ENCODE data around the gene SERPINE2.
"Not testable (repeated sequence)": the region's sequence is repeated elsewhere in the genome, so short reads cannot be mapped to it uniquely, and the experiment has no call there.

The SERPINE2 gene

GRCh38 chr2:224008702-224009261, 30.3 kb downstream of the SERPINE2 start:
- H3K4me1 Mint-ChIP-seq = no peaks in the 10 kb centered on the region
- H3K27ac Mint-ChIP-seq = no peak overlapping the region
- DNase-seq (ENCODE audit: low spot score in 2 of 2) (no peak), ATAC-seq (no peak)
- no peak overlapping the region for H3K4me3 Mint-ChIP-seq
- no peaks in the 10 kb centered on the region for H3K36me3 Mint-ChIP-seq
- H3K9me3 Mint-ChIP-seq = no peaks in the 10 kb centered on the region

GRCh38 chr2:224004105-224004695, 34.9 kb downstream of the SERPINE2 start:
- Mint-ChIP-seq H3K27ac (no peak overlapping the region), H3K9me3 (no peaks in the 10 kb centered on the region), H3K4me1 (no peaks in the 10 kb centered on the region), H3K4me3 (no peak overlapping the region), H3K36me3 (no peaks in the 10 kb centered on the region)
- no peak for DNase-seq (ENCODE audit: low spot score in 2 of 2)
- ATAC-seq = no peak

GRCh38 chr2:224000662-224001061, 38.4 kb downstream of the SERPINE2 start:
- not testable (repeated sequence) for DNase-seq (ENCODE audit: low spot score in 2 of 2); H3K4me1 Mint-ChIP-seq; H3K27ac Mint-ChIP-seq; H3K9me3 Mint-ChIP-seq; ATAC-seq; H3K36me3 Mint-ChIP-seq; H3K4me3 Mint-ChIP-seq

- H3K27ac Mint-ChIP-seq = no peak overlapping the region
- H3K9me3 Mint-ChIP-seq = no peaks in the 10 kb centered on the region
- no peak overlapping the region for H3K4me3 Mint-ChIP-seq
Observed at GRCh38 chr2:223999862-224000261, 39.2 kb downstream of the SERPINE2 start.

GRCh38 chr2:223998948-223999347, 40.1 kb downstream of the SERPINE2 start:
- Mint-ChIP-seq H3K9me3 (no peaks in the 10 kb centered on the region), H3K36me3 (peaks cover 5% of the 10 kb centered on the region), H3K27ac (no peak overlapping the region), H3K4me3 (no peak overlapping the region), H3K4me1 (peaks cover 6% of the 10 kb centered on the region)
- DNase-seq (ENCODE audit: low spot score in 2 of 2) = no peak
- no peak for ATAC-seq

More at GRCh38 chr2:223999862-224000261, 39.2 kb downstream of the SERPINE2 start:
- ATAC-seq = no peak
- H3K36me3 Mint-ChIP-seq = peaks cover 5% of the 10 kb centered on the region
- peaks cover 3% of the 10 kb centered on the region for H3K4me1 Mint-ChIP-seq
- no peak for DNase-seq (ENCODE audit: low spot score in 2 of 2)

- peaks cover 6% of the 10 kb centered on the region for H3K4me1 Mint-ChIP-seq
- DNase-seq (ENCODE audit: low spot score in 2 of 2) (no peak), ATAC-seq (no peak)
- peaks cover 5% of the 10 kb centered on the region for H3K36me3 Mint-ChIP-seq
- H3K9me3 Mint-ChIP-seq = no peaks in the 10 kb centered on the region
- no peak overlapping the region for H3K4me3 Mint-ChIP-seq
- H3K27ac Mint-ChIP-seq = no peak overlapping the region
Observed at GRCh38 chr2:223997938-223998337, 41.1 kb downstream of the SERPINE2 start.

- Mint-ChIP-seq H3K27ac (peak overlapping the region; percentile 80), H3K4me1 (peaks cover 6% of the 10 kb centered on the region), H3K9me3 (no peaks in the 10 kb centered on the region), H3K36me3 (peaks cover 5% of the 10 kb centered on the region), H3K4me3 (no peak overlapping the region)
- ATAC-seq = no peak
- no peak for DNase-seq (ENCODE audit: low spot score in 2 of 2)
Observed at GRCh38 chr2:223996391-223996790, 42.7 kb downstream of the SERPINE2 start.

- Mint-ChIP-seq H3K4me1 (peaks cover 6% of the 10 kb centered on the region), H3K27ac (peak overlapping the region; percentile 80), H3K4me3 (no peak overlapping the region), H3K9me3 (no peaks in the 10 kb centered on the region), H3K36me3 (peaks cover 5% of the 10 kb centered on the region)
- no peak for DNase-seq (ENCODE audit: low spot score in 2 of 2)
- ATAC-seq = peak; percentile 58
Observed at GRCh38 chr2:223995569-223995968, 43.5 kb downstream of the SERPINE2 start.

- H3K4me1 Mint-ChIP-seq = peaks cover 6% of the 10 kb centered on the region
- peak overlapping the region; percentile 80 for H3K27ac Mint-ChIP-seq
- DNase-seq (ENCODE audit: low spot score in 2 of 2) = no peak
- no peak overlapping the region for H3K4me3 Mint-ChIP-seq
- peak; percentile 60 for ATAC-seq
- no peaks in the 10 kb centered on the region for H3K9me3 Mint-ChIP-seq
- H3K36me3 Mint-ChIP-seq = peaks cover 5% of the 10 kb centered on the region
Observed at GRCh38 chr2:223994562-223995162, 44.4 kb downstream of the SERPINE2 start.

- no peak overlapping the region for H3K4me3 Mint-ChIP-seq
- H3K36me3 Mint-ChIP-seq = peaks cover 5% of the 10 kb centered on the region
- no peaks in the 10 kb centered on the region for H3K9me3 Mint-ChIP-seq
- DNase-seq (ENCODE audit: low spot score in 2 of 2) = peak; percentile 23 to 63
- H3K27ac Mint-ChIP-seq = no peak overlapping the region
- H3K4me1 Mint-ChIP-seq = peaks cover 6% of the 10 kb centered on the region
- ATAC-seq = peak; percentile 59
Observed at GRCh38 chr2:223993634-223994232, 45.4 kb downstream of the SERPINE2 start.

GRCh38 chr2:223991611-223992010, 47.5 kb downstream of the SERPINE2 start:
- ATAC-seq = no peak
- H3K4me1 Mint-ChIP-seq = peaks cover 6% of the 10 kb centered on the region
- H3K4me3 Mint-ChIP-seq = no peak overlapping the region
- H3K27ac Mint-ChIP-seq = no peak overlapping the region
- no peaks in the 10 kb centered on the region for H3K9me3 Mint-ChIP-seq
- no peak for DNase-seq (ENCODE audit: low spot score in 2 of 2)
- H3K36me3 Mint-ChIP-seq = peaks cover 5% of the 10 kb centered on the region

GRCh38 chr2:223989856-223990232, 49.2 kb downstream of the SERPINE2 start:
- no peaks in the 10 kb centered on the region for H3K9me3 Mint-ChIP-seq
- no peak for DNase-seq (ENCODE audit: low spot score in 2 of 2)
- no peaks in the 10 kb centered on the region for H3K36me3 Mint-ChIP-seq
- no peak overlapping the region for H3K4me3 Mint-ChIP-seq
- no peak for ATAC-seq
- no peak overlapping the region for H3K27ac Mint-ChIP-seq
- peaks cover 3% of the 10 kb centered on the region for H3K4me1 Mint-ChIP-seq

- DNase-seq (ENCODE audit: low spot score in 2 of 2) (no peak), ATAC-seq (no peak)
- Mint-ChIP-seq H3K36me3 (no peaks in the 10 kb centered on the region), H3K9me3 (no peaks in the 10 kb centered on the region), H3K4me1 (no peaks in the 10 kb centered on the region), H3K27ac (no peak overlapping the region), H3K4me3 (no peak overlapping the region)
Observed at GRCh38 chr2:223989206-223989855, 49.8 kb downstream of the SERPINE2 start.

GRCh38 chr2:223981241-223981640, 57.8 kb downstream of the SERPINE2 start:
- Mint-ChIP-seq H3K4me3 (no peak overlapping the region), H3K9me3 (no peaks in the 10 kb centered on the region), H3K4me1 (no peaks in the 10 kb centered on the region), H3K36me3 (no peaks in the 10 kb centered on the region), H3K27ac (no peak overlapping the region)
- no peak for DNase-seq (ENCODE audit: low spot score in 2 of 2)
- no peak for ATAC-seq

GRCh38 chr2:223980803-223981202, 58.3 kb downstream of the SERPINE2 start:
- no peak overlapping the region for H3K27ac Mint-ChIP-seq
- ATAC-seq (no peak), DNase-seq (ENCODE audit: low spot score in 2 of 2) (no peak)
- H3K4me3 Mint-ChIP-seq = no peak overlapping the region
- no peaks in the 10 kb centered on the region for H3K36me3 Mint-ChIP-seq
- H3K9me3 Mint-ChIP-seq = no peaks in the 10 kb centered on the region
- no peaks in the 10 kb centered on the region for H3K4me1 Mint-ChIP-seq

GRCh38 chr2:223980397-223980735, 58.7 kb downstream of the SERPINE2 start:
- no peak for DNase-seq (ENCODE audit: low spot score in 2 of 2)
- no peak overlapping the region for H3K27ac Mint-ChIP-seq
- no peak for ATAC-seq
- H3K4me3 Mint-ChIP-seq = no peak overlapping the region
- H3K9me3 Mint-ChIP-seq = no peaks in the 10 kb centered on the region
- H3K4me1 Mint-ChIP-seq = no peaks in the 10 kb centered on the region
- no peaks in the 10 kb centered on the region for H3K36me3 Mint-ChIP-seq

All from stimulated activated effector memory CD8-positive, alpha-beta T cell treated with anti-CD3 and anti-CD28 coated beads, Interleukin-12 subunit alpha, Interleukin-12 subunit beta, amount 100 ng/mL, for 72 hours (primary cell).